ENCODE measurements around the gene RBM33. TPM values are rescaled to one million over a fixed set of nuclear protein-coding genes. Genes with fewer than 3 reads are reported as not detected.

RBM33 gene
- total and polyA plus RNA-seq, 2 of the 8 experiments (the other 6 are each of a cell fraction or from before 2014, with no cell fraction given), result 16.5 to 64.6 TPM

GRCh38 chr7:155662343-155663043 is 18.0 kb downstream of the RBM33 start:
- H3K4me3 ChIP-seq (ENCODE audit: extremely low read depth in 1 of 4, insufficient read depth in 2 of 4, low read depth in 3 of 4, low read length in 4 of 4), result no peak overlapping the region
- no peak for FAIRE-seq
- H3K18ac ChIP-seq (ENCODE audit: extremely low read depth, low read length), result no peak overlapping the region
- no peaks in the 10 kb centered on the region for H3K27me3 ChIP-seq (replicated peaks in 1 of 4; ENCODE audit: control insufficient read depth in 3 of 4, extremely low read depth in 1 of 4, insufficient read depth in 3 of 4, low read length in 3 of 4)
- no peak overlapping the region for H2BK120ac ChIP-seq (replicated peaks; ENCODE audit: low read depth, low read length)
- no peak overlapping the region for H3K9ac ChIP-seq (replicated peaks in 1 of 4; ENCODE audit: extremely low read depth in 1 of 4, low read depth in 3 of 4, low read length in 3 of 4)
- no peaks in the 10 kb centered on the region for H3K23me2 ChIP-seq (ENCODE audit: low read depth, low read length)
- peaks cover 0 to 3% (median 0%) of the 10 kb centered on the region in 4 experiments; a peak in 1 of 8 replicates for H3K36me3 ChIP-seq (ENCODE audit: control insufficient read depth in 2 of 4, insufficient read depth in 4 of 4, low read length in 3 of 4)
- CTCF ChIA-PET (ENCODE audit: partially characterized antibody), result interaction anchor here (0.7 to 1.2 kb wide), 3 partner anchors 13 to 101 kb away, joined by 3 to 4 read pairs (median 3); no protein-coding TSS in a partner anchor
- DNase-seq (ENCODE audit: low read depth in 1 of 2, low spot score in 2 of 2), result no peak
- no peak overlapping the region for H3K56ac ChIP-seq (replicated peaks; ENCODE audit: insufficient read length, low read depth, low read length)
- H2BK12ac ChIP-seq (ENCODE audit: low read depth, low read length), result no peak overlapping the region
- no peak overlapping the region for H4K5ac ChIP-seq (ENCODE audit: insufficient read length, low read depth, low read length)
- no peak overlapping the region for H3K14ac ChIP-seq (ENCODE audit: insufficient read length)
- peak overlapping the region; percentile 73; the same call in 1 of the 2 replicates for H4K8ac ChIP-seq (ENCODE audit: extremely low read depth, insufficient read depth, low read length)
- H3K27ac ChIP-seq (ENCODE audit: low read depth, low read length), result no peak overlapping the region
- POLR2A ChIA-PET (ENCODE audit: partially characterized antibody), result interaction anchor here (1.0 to 1.1 kb wide), 2 partner anchors 18 to 19 kb away, joined by 5 read pairs; partner anchors contain the start of gene RBM33
- no peak overlapping the region for H3K23ac ChIP-seq (ENCODE audit: insufficient read length)
- H2BK20ac ChIP-seq (ENCODE audit: low read length), result no peak overlapping the region
- no peak overlapping the region for H2AK5ac ChIP-seq (ENCODE audit: low read depth, low read length)
- no peak overlapping the region for H2BK15ac ChIP-seq (ENCODE audit: low read length)
- H3K4me1 ChIP-seq (replicated peaks in 1 of 4; ENCODE audit: control insufficient read depth in 3 of 4, insufficient read depth in 4 of 4, low read length in 3 of 4), result peaks cover 1 to 6% (median 6%) of the 10 kb centered on the region in 4 experiments; a peak in 5 of 7 replicates
- WGBS, 2 experiments (ENCODE audit: extremely low coverage in 1 of 2, insufficient coverage in 1 of 2, insufficient read length in 1 of 2, insufficient replicate concordance in 2 of 2, low coverage in 1 of 2, low lambda C conversion rate in 2 of 2, missing lambda C conversion rate in 1 of 2), result 90% methylated on average over 5 of the region's 5 CpGs; no CpG with 5 or more reads in 1 of the 2 experiments
- H3K9me3 ChIP-seq (ENCODE audit: insufficient read depth in 2 of 2, low read depth in 1 of 2, low read length in 1 of 2), result no peaks in the 10 kb centered on the region
- no peak overlapping the region for H2BK5ac ChIP-seq (ENCODE audit: low read depth, low read length)
- no peak overlapping the region for H4K91ac ChIP-seq (replicated peaks; ENCODE audit: insufficient read length, low read length)
- H3K79me2 ChIP-seq (ENCODE audit: control insufficient read depth in 1 of 2, insufficient read depth in 2 of 2, low read length in 2 of 2), result peaks cover 21 to 98% of the 10 kb centered on the region in 2 experiments
- H2AFZ ChIP-seq (ENCODE audit: low read length), result no peak overlapping the region
- H3K4ac ChIP-seq (replicated peaks; ENCODE audit: insufficient read length, low read depth, low read length), result no peak overlapping the region
- no peak overlapping the region for H3K4me2 ChIP-seq (ENCODE audit: insufficient read depth in 1 of 2, low read depth in 2 of 2, low read length in 2 of 2)
- H4K20me1 ChIP-seq (replicated peaks in 1 of 2; ENCODE audit: control insufficient read depth in 1 of 2, insufficient read depth in 2 of 2, low read length in 2 of 2), result peaks cover 21 to 23% of the 10 kb centered on the region in 2 experiments
- TF ChIP-seq SP2 (IDR thresholded peaks at IDR 0.05; ENCODE audit: low read length), result no peak
- TF ChIP-seq, protein P1, sequence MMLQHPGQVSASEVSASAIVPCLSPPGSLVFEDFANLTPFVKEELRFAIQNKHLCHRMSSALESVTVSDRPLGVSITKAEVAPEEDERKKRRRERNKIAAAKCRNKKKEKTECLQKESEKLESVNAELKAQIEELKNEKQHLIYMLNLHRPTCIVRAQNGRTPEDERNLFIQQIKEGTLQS (IDR thresholded peaks at IDR 0.05; ENCODE audit: insufficient read depth, low read depth, low read length), result no peak
- no peak for TF ChIP-seq TAF1 (IDR thresholded peaks at IDR 0.05; ENCODE audit: low read depth, low read length)
- no peak for TF ChIP-seq CEBPB (IDR thresholded peaks at IDR 0.05; ENCODE audit: low read depth, low read length)
- TF ChIP-seq RNF2 (IDR thresholded peaks at IDR 0.05; ENCODE audit: borderline replicate concordance, low read depth, low read length, missing control alignments, poor library complexity, severe bottlenecking), result no peak
- TF ChIP-seq SUZ12 (IDR thresholded peaks at IDR 0.05; ENCODE audit: low read length), result no peak
- TF ChIP-seq HDAC6 (IDR thresholded peaks at IDR 0.05; ENCODE audit: low read depth, low read length), result no peak
- TF ChIP-seq SIX5 (IDR thresholded peaks at IDR 0.05; ENCODE audit: low read depth, low read length), result no peak
- peaks cover 10% of the 10 kb centered on the region for H3K79me1 ChIP-seq (ENCODE audit: low read depth, low read length)
